GM06990 (cell line): ENCODE results near the gene TRIM24.

Experiments
- DNase-seq: peaks from one replicate; pipeline ENCODE4 v3.0.0-alpha.2; 2011; ENCODE audit not compliant: insufficient read length; ENCODE audit errors: extremely low read depth
- H3K27me3 ChIP-seq: replicated peaks from 2 replicates; pipeline ENCODE4 v1.6.0; 2011; ENCODE audit warnings: low read length; ENCODE audit not compliant: control insufficient read depth, insufficient read depth
- H3K36me3 ChIP-seq: 2 replicates; pipeline ENCODE4 v1.5.1; 2011; ENCODE audit warnings: low read length; ENCODE audit not compliant: control insufficient read depth, insufficient read depth
- H3K4me3 ChIP-seq: replicated peaks from 2 replicates; pipeline ENCODE4 v1.5.1; 2011; ENCODE audit warnings: low read depth, mild to moderate bottlenecking, control low read depth, low read length
- CTCF ChIP-seq: IDR thresholded peaks from 2 replicates; pipeline ENCODE4 v1.5.1; 2011; ENCODE audit warnings: low read length, control low read depth, mild to moderate bottlenecking, inconsistent platforms; ENCODE audit not compliant: insufficient read depth, poor library complexity, severe bottlenecking

Gene TRIM24

GRCh38 chr7:138546064-138546619 is 86.1 kb downstream of the TRIM24 start:
- TF ChIP-seq CTCF, result no peak
- Histone ChIP-seq H3K27me3 (no peaks in the 10 kb centered on the region), H3K36me3 (peaks cover 2% of the 10 kb centered on the region; the same call in 1 of the 2 replicates), H3K4me3 (no peak overlapping the region)
- no peak for DNase-seq

GRCh38 chr7:138546829-138547228 is 86.8 kb downstream of the TRIM24 start:
- Histone ChIP-seq H3K27me3 (no peaks in the 10 kb centered on the region), H3K36me3 (peaks cover 3% of the 10 kb centered on the region), H3K4me3 (no peak overlapping the region)
- no peak for DNase-seq
- TF ChIP-seq CTCF, result no peak

GRCh38 chr7:138549082-138549481 is 89.0 kb downstream of the TRIM24 start:
- H3K36me3 ChIP-seq, result peaks cover 4% of the 10 kb centered on the region
- no peak for TF ChIP-seq CTCF
- H3K4me3 ChIP-seq, result no peak overlapping the region
- no peak for DNase-seq
- no peaks in the 10 kb centered on the region for H3K27me3 ChIP-seq

GRCh38 chr7:138550337-138550736 is 90.3 kb downstream of the TRIM24 start:
- Histone ChIP-seq H3K36me3 (peaks cover 7% of the 10 kb centered on the region), H3K4me3 (no peak overlapping the region), H3K27me3 (no peaks in the 10 kb centered on the region)
- no peak for DNase-seq
- TF ChIP-seq CTCF, result no peak

GRCh38 chr7:138551102-138551501 is 91.0 kb downstream of the TRIM24 start:
- peaks cover 8% of the 10 kb centered on the region for H3K36me3 ChIP-seq

More at GRCh38 chr7:138551102-138551501, 91.0 kb downstream of the TRIM24 start:
- no peaks in the 10 kb centered on the region for H3K27me3 ChIP-seq
- no peak for TF ChIP-seq CTCF
- no peak for DNase-seq
- H3K4me3 ChIP-seq, result no peak overlapping the region
